WTC11 (cell line): ENCODE results near the gene NOP58. TPM values are rescaled to one million over a fixed set of nuclear protein-coding genes. Genes with fewer than 3 reads are reported as not detected.
"Not testable (repeated sequence)": the region's sequence is repeated elsewhere in the genome, so short reads cannot be mapped to it uniquely, and the experiment has no call there.

Experiments used
- ATAC-seq: fragments of 200-7000 bp; cut with Tn5 transposase; 2 replicates; pipeline ENCODE4 v1.10.0; 2021; ENCODE audit warnings: mild to moderate bottlenecking, moderate library complexity
- CTCF ChIA-PET: fragments of 300-600 bp; sonication (Branson Sonifier 250); formaldehyde crosslinking; loops from one replicate; lab custom pipeline; 2021; ENCODE audit warnings: antibody characterized with exemption; lab: Charles Lee
- POLR2A ChIA-PET: fragments of 350-600 bp; sonication (Branson Sonifier 250); formaldehyde crosslinking; loops from one replicate; lab custom pipeline; 2021; ENCODE audit warnings: antibody characterized with exemption; lab: Charles Lee
- DNase-seq: peaks from one replicate; pipeline ENCODE4 v3.0.0; 2021; ENCODE audit warnings: low spot score
- H3K27ac Mint-ChIP-seq: 2 replicates; pipeline ENCODE4 v1.8.0; 2021; ENCODE audit warnings: mixed read lengths
- H3K27me3 Mint-ChIP-seq: 2 replicates; pipeline ENCODE4 v1.8.0; 2021; ENCODE audit warnings: low read depth, mild to moderate bottlenecking, moderate library complexity, mixed read lengths
- H3K36me3 Mint-ChIP-seq: 2 replicates; pipeline ENCODE4 v1.8.0; 2021; ENCODE audit warnings: mixed read lengths
- H3K4me1 Mint-ChIP-seq: 2 replicates; pipeline ENCODE4 v1.8.0; 2022; ENCODE audit warnings: mixed read lengths
- H3K4me3 Mint-ChIP-seq: 2 replicates; pipeline ENCODE4 v1.8.0; 2021; ENCODE audit warnings: mild to moderate bottlenecking, moderate library complexity, mixed read lengths
- H3K9me3 Mint-ChIP-seq: 2 replicates; pipeline ENCODE4 v1.8.0; 2021; ENCODE audit warnings: mixed read lengths
- ATF1 ChIP-seq: sonication (generic); formaldehyde crosslinking; IDR thresholded peaks from 2 replicates; pipeline ENCODE4 v1.8.1; 2023; ENCODE audit warnings: mild to moderate bottlenecking, moderate library complexity, missing genetic modification reagents
- CDX4 ChIP-seq: fragments of 250-450 bp; sonication (Bioruptor Pico); IDR thresholded peaks from 2 replicates; pipeline ENCODE4 v1.9.0; 2021; ENCODE audit warnings: moderate library complexity, mild to moderate bottlenecking, inconsistent platforms, borderline replicate concordance
- CREB1 ChIP-seq: sonication (generic); formaldehyde crosslinking; IDR thresholded peaks from 2 replicates; pipeline ENCODE4 v1.8.0; 2023; ENCODE audit warnings: mild to moderate bottlenecking, missing genetic modification reagents
- CREM ChIP-seq: sonication (generic); formaldehyde crosslinking; IDR thresholded peaks from 2 replicates; pipeline ENCODE4 v1.8.1; 2022; ENCODE audit warnings: mild to moderate bottlenecking, missing genetic modification reagents, moderate library complexity
- ELF4 ChIP-seq: sonication (generic); formaldehyde crosslinking; IDR thresholded peaks from 2 replicates; pipeline ENCODE4 v1.8.1; 2022; ENCODE audit warnings: low read depth, mild to moderate bottlenecking, moderate library complexity, missing genetic modification reagents
- ETV6 ChIP-seq: sonication (generic); formaldehyde crosslinking; IDR thresholded peaks from 2 replicates; pipeline ENCODE4 v1.8.1; 2022; ENCODE audit warnings: mild to moderate bottlenecking, missing genetic modification reagents
- GTF2I ChIP-seq: fragments of 250-450 bp; sonication (Bioruptor Pico); conservative IDR thresholded peaks from 2 replicates; pipeline ENCODE4 v1.4.0; 2021; ENCODE audit warnings: mild to moderate bottlenecking
- HMGXB4 ChIP-seq: sonication (generic); formaldehyde crosslinking; IDR thresholded peaks from 2 replicates; pipeline ENCODE4 v1.8.1; 2023; ENCODE audit warnings: mild to moderate bottlenecking, moderate library complexity, missing genetic modification reagents
- IRF2 ChIP-seq: sonication (generic); formaldehyde crosslinking; IDR thresholded peaks from 2 replicates; pipeline ENCODE4 v1.8.0; 2022; ENCODE audit warnings: low read depth, missing genetic modification reagents, borderline replicate concordance
- KAT7 ChIP-seq: sonication (generic); formaldehyde crosslinking; IDR thresholded peaks from 2 replicates; pipeline ENCODE4 v1.8.1; 2023; ENCODE audit warnings: missing genetic modification reagents, mild to moderate bottlenecking, borderline replicate concordance
- NFE2L1 ChIP-seq: sonication (generic); formaldehyde crosslinking; IDR thresholded peaks from 2 replicates; pipeline ENCODE4 v1.8.1; 2023; ENCODE audit warnings: missing genetic modification reagents
- NR3C1 ChIP-seq: sonication (generic); formaldehyde crosslinking; conservative IDR thresholded peaks from 2 replicates; pipeline ENCODE4 v1.8.1; 2023; ENCODE audit warnings: low read depth, mild to moderate bottlenecking, missing genetic modification reagents
- SMAD4 ChIP-seq: sonication (generic); formaldehyde crosslinking; IDR thresholded peaks from 2 replicates; pipeline ENCODE4 v1.8.0; 2022; ENCODE audit warnings: mild to moderate bottlenecking, missing genetic modification reagents
- ZNF121 ChIP-seq: sonication (generic); formaldehyde crosslinking; IDR thresholded peaks from 2 replicates; pipeline ENCODE4 v1.8.0; 2023; ENCODE audit warnings: missing genetic modification reagents
- ZNF219 ChIP-seq: sonication (generic); formaldehyde crosslinking; IDR thresholded peaks from 2 replicates; pipeline ENCODE4 v1.8.0; 2023; ENCODE audit warnings: missing genetic modification reagents, mild to moderate bottlenecking, borderline replicate concordance
- ZNF423 ChIP-seq: fragments of 250-450 bp; sonication (Bioruptor Pico); IDR thresholded peaks from 2 replicates; pipeline ENCODE4 v2.1.2; 2022; ENCODE audit warnings: mild to moderate bottlenecking, moderate library complexity
- ZNF512 ChIP-seq: sonication (generic); formaldehyde crosslinking; IDR thresholded peaks from 2 replicates; pipeline ENCODE4 v1.8.1; 2022; ENCODE audit warnings: missing genetic modification reagents, borderline replicate concordance
- total RNA-seq: library from RNA; stranded (reverse); gene quantifications from 3 replicates; pipeline ENCODE4 v1.2.3, GENCODE V29; 2021
- TF ChIP-seq, protein P1 (sequence below): fragments of 250-450 bp; sonication (Bioruptor Pico); IDR thresholded peaks from 2 replicates; pipeline ENCODE4 v1.8.0; 2021; ENCODE audit warnings: mild to moderate bottlenecking
- TF ChIP-seq, protein P2 (sequence below): sonication (generic); formaldehyde crosslinking; IDR thresholded peaks from 2 replicates; pipeline ENCODE4 v1.8.0; 2022; ENCODE audit warnings: missing genetic modification reagents
- TF ChIP-seq, protein P3 (sequence below): sonication (generic); formaldehyde crosslinking; IDR thresholded peaks from 2 replicates; pipeline ENCODE4 v1.8.1; 2023; ENCODE audit warnings: mild to moderate bottlenecking, missing genetic modification reagents

NOP58 gene
- total RNA-seq, 1 experiment from 2014 or later = 136 TPM

DNA sequence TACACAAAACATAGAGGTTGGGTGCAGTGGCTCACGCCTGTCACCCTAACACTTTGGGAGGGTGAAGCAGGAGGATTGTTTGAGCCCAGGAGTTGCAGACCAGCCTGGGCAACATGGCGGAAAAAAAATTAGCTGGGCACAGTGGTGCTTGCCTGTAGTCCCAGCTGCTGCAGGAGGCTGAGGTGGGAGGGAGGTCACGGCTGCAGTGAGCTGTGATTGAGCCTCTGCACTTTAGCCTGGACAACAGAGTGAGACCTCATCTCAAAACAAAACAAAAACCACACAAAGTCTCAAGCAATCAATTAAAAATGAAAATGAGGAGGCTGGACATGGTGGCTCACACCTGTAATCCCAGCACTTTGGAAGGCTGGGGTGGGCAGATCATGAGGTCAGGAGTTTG lies 4.9 kb downstream of the NOP58 start:
- DNase-seq = no peak
- Mint-ChIP-seq H3K36me3 (peaks cover 5% of the 10 kb centered on the region), H3K27ac (peak overlapping the region; percentile 73), H3K9me3 (no peaks in the 10 kb centered on the region), H3K4me1 (peaks cover 26% of the 10 kb centered on the region), H3K4me3 (no peak overlapping the region; the same call in 1 of the 2 replicates), H3K27me3 (no peaks in the 10 kb centered on the region)
- POLR2A ChIA-PET = interaction anchor here (2.1 kb wide), 1 partner anchor 32 kb away, joined by 13 read pairs; the partner anchor contains the start of gene SUMO1
- no peak for TF ChIP-seq CDX4 (CRISPR knock-in tag)
- peak; percentile 87 for TF ChIP-seq ZNF121 (CRISPR knock-in tag)
- CTCF ChIA-PET = no interaction called here
- no peak for ATAC-seq

DNA sequence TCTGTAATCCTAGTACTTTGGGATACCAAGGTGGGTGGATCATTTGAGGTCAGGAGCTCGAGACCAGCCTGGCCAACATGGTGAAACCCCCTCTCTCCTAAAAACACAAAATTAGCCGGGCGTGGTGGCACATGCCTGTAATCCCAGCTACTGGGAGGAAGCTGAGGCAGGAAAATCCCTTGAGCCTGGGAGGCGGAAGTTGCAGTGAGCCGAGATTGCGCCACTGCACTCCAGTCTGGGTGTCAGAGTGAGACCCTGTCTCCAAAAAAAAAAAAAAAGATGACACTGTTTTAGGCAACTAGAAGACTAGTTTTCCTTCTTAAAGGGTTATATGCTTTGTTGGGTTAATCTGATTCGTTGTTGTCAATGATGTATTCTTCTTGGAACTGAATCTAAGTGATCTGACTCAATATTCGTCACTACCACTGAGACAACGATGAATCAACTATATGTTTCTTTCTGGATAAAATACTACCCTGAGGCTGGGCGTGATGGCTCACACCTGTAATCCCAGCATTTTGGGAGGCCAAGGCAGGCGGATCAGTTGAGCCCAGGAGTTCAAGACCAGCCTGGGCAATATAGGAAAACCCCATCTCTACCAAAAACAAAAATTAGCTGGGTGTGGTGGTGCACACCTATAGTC lies 10.6 kb downstream of the NOP58 start:
- H3K27me3 Mint-ChIP-seq, H3K9me3 Mint-ChIP-seq, H3K4me3 Mint-ChIP-seq, H3K4me1 Mint-ChIP-seq, ATAC-seq, CTCF ChIA-PET, DNase-seq, POLR2A ChIA-PET: not testable (repeated sequence)
- H3K27ac Mint-ChIP-seq = peak overlapping the region; percentile 57; the same call in 1 of the 2 replicates
- H3K36me3 Mint-ChIP-seq = peaks cover 33% of the 10 kb centered on the region

GRCh38 chr2:202278036-202278760 lies 12.6 kb downstream of the NOP58 start:
- CTCF ChIA-PET = interaction anchor here (0.6 to 1.2 kb wide), 5 partner anchors 9 to 98 kb away, joined by 3 to 4 read pairs (median 3); partner anchors contain the start of gene BMPR2
- no peak overlapping the region for H3K4me3 Mint-ChIP-seq
- peak overlapping the region; percentile 76 for H3K27ac Mint-ChIP-seq
- POLR2A ChIA-PET = interaction anchor here (1.3 kb wide), 1 partner anchor 10 kb away, joined by 3 read pairs; no protein-coding TSS in a partner anchor
- ATAC-seq (no peak), DNase-seq (no peak)
- no peaks in the 10 kb centered on the region; the same call in 1 of the 2 replicates for H3K4me1 Mint-ChIP-seq
- H3K9me3 Mint-ChIP-seq = no peaks in the 10 kb centered on the region
- H3K27me3 Mint-ChIP-seq = no peaks in the 10 kb centered on the region
- H3K36me3 Mint-ChIP-seq = peaks cover 47% of the 10 kb centered on the region
- TF ChIP-seq GTF2I (CRISPR knock-in tag) = no peak
- no peak for TF ChIP-seq ZNF219
- no peak for TF ChIP-seq SMAD4 (CRISPR knock-in tag)
- TF ChIP-seq HMGXB4 (CRISPR knock-in tag) = no peak
- TF ChIP-seq KAT7 = no peak
- no peak for TF ChIP-seq ATF1
- no peak for TF ChIP-seq CREB1 (CRISPR knock-in tag)
- TF ChIP-seq CREM (CRISPR knock-in tag) = no peak
- TF ChIP-seq, protein P1, sequence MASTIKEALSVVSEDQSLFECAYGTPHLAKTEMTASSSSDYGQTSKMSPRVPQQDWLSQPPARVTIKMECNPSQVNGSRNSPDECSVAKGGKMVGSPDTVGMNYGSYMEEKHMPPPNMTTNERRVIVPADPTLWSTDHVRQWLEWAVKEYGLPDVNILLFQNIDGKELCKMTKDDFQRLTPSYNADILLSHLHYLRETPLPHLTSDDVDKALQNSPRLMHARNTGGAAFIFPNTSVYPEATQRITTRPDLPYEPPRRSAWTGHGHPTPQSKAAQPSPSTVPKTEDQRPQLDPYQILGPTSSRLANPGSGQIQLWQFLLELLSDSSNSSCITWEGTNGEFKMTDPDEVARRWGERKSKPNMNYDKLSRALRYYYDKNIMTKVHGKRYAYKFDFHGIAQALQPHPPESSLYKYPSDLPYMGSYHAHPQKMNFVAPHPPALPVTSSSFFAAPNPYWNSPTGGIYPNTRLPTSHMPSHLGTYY = no peak
- TF ChIP-seq, protein P2, sequence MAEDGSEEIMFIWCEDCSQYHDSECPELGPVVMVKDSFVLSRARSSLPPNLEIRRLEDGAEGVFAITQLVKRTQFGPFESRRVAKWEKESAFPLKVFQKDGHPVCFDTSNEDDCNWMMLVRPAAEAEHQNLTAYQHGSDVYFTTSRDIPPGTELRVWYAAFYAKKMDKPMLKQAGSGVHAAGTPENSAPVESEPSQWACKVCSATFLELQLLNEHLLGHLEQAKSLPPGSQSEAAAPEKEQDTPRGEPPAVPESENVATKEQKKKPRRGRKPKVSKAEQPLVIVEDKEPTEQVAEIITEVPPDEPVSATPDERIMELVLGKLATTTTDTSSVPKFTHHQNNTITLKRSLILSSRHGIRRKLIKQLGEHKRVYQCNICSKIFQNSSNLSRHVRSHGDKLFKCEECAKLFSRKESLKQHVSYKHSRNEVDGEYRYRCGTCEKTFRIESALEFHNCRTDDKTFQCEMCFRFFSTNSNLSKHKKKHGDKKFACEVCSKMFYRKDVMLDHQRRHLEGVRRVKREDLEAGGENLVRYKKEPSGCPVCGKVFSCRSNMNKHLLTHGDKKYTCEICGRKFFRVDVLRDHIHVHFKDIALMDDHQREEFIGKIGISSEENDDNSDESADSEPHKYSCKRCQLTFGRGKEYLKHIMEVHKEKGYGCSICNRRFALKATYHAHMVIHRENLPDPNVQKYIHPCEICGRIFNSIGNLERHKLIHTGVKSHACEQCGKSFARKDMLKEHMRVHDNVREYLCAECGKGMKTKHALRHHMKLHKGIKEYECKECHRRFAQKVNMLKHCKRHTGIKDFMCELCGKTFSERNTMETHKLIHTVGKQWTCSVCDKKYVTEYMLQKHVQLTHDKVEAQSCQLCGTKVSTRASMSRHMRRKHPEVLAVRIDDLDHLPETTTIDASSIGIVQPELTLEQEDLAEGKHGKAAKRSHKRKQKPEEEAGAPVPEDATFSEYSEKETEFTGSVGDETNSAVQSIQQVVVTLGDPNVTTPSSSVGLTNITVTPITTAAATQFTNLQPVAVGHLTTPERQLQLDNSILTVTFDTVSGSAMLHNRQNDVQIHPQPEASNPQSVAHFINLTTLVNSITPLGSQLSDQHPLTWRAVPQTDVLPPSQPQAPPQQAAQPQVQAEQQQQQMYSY (CRISPR knock-in tag) = no peak
- no peak for TF ChIP-seq ZNF423 (CRISPR knock-in tag)
- TF ChIP-seq, protein P3, sequence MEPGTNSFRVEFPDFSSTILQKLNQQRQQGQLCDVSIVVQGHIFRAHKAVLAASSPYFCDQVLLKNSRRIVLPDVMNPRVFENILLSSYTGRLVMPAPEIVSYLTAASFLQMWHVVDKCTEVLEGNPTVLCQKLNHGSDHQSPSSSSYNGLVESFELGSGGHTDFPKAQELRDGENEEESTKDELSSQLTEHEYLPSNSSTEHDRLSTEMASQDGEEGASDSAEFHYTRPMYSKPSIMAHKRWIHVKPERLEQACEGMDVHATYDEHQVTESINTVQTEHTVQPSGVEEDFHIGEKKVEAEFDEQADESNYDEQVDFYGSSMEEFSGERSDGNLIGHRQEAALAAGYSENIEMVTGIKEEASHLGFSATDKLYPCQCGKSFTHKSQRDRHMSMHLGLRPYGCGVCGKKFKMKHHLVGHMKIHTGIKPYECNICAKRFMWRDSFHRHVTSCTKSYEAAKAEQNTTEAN (CRISPR knock-in tag) = no peak
- no peak for TF ChIP-seq ELF4
- TF ChIP-seq ETV6 (CRISPR knock-in tag) = no peak
- no peak for TF ChIP-seq IRF2 (CRISPR knock-in tag)
- no peak for TF ChIP-seq ZNF512 (CRISPR knock-in tag)
- no peak for TF ChIP-seq NFE2L1 (CRISPR knock-in tag)
- TF ChIP-seq NR3C1 (CRISPR knock-in tag) = no peak
